SK-MEL-5 (cell line): ENCODE data around the gene RFPL3. TPM values are rescaled to one million over a fixed set of nuclear protein-coding genes. Genes with fewer than 3 reads are reported as not detected.
"Not testable (repeated sequence)": the region's sequence is repeated elsewhere in the genome, so short reads cannot be mapped to it uniquely, and the experiment has no call there.

Source experiments
- DNase-seq: peaks from one replicate; pipeline ENCODE4 v3.0.0-alpha.2; 2016; ENCODE audit warnings: low read depth, low spot score
- in situ Hi-C: cut with HindIII; loops from 2 replicates; pipeline ENCODE4 v1.10.0; 2016; ENCODE audit warnings: low sequenced_read_pairs, high pct_unique_total_duplicates, low pct_unique_long_range_greater_than_20kb
- polyA plus RNA-seq, 2 experiments: library from polyadenylated mRNA; depleted of rRNA; stranded (reverse); fragments of >200 nt; gene quantifications; 2 replicates each; pipeline ENCODE4 v1.2.3, GENCODE V29; 2015
- total RNA-seq: library from RNA; depleted of rRNA; stranded (reverse); fragments of >200 nt; shearing (Covaris generic); gene quantifications from 2 replicates; pipeline ENCODE4 v1.2.3, GENCODE V29; 2014; rRNA removed

RFPL3 gene
- not detected in 2 replicates for total RNA-seq
- polyA plus RNA-seq (2015; cell fraction: cytosol; rRNA removed) = not detected in 2 replicates
- not detected in 2 replicates for polyA plus RNA-seq (2015; cell fraction: nucleus; rRNA removed)

DNA sequence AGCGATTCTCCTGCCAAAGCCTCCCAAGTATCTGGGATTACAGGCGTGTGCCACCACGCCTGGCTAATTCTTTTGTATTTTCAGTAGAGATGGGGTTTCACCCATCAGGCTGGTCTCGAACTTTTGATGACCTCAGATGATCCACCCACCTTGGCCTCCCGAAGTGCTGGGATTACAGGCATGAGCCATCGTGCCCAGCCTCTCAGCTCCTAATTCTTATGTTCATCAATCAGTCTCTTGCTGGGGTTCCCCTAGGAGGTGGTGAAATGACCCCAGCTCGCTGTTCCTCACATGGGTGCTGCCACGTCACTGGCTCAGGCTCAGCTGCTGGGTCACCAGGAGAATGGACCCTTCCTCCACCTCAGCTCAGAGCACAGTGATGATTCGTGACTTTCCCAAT, at the start of gene RFPL3:
TSS of gene RFPL3 (plus strand) at position 301 of the 400 bp plus-strand sequence. CDS start 205 bp downstream, outside the sequence.
- in situ Hi-C loops = not testable (repeated sequence)

DNA sequence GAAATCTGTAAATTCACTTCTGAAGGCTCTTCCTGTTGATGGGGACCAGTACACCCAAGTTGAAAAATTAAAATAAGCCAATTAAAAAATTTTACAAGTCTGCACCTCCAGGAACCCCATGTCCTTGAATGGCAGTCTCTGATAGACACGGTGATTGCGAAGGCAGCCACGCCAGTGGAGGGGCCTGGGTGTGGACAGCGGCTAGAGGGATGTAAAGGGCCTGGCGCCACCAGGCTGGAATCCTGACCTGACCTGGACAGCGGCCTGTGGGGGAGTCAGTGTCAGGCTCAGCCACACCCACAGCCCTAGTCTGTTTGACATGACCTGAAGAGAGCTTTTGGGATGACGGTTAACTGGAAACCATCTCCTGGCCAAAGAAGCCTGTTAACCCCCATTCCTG, 49.5 kb upstream of the RFPL3 start:
- DNase-seq = no peak
- in situ Hi-C loops = no loop called here

More for the DNA sequence above, at the start of gene RFPL3:
- DNase-seq = not testable (repeated sequence)

DNA sequence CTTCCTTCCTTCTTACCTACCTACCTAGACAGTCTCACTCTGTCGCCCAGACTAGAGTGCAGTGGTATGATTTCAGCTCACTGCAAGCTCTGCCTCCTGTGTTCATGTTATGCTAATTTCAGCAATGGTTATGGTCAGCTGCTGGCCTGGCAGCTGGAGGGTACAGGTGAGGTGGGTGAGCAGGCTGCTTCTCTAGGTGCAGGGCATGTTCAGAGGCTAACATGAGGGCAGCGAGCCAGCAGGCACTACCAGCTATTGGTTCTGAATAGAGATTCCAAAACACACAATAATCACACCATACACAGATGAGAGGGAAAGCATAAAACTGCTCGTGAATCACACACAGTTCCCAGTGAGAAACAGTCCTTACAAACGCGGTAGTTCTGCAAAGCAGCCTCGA, 48.7 kb upstream of the RFPL3 start:
- in situ Hi-C loops = no loop called here
- no peak for DNase-seq

DNA sequence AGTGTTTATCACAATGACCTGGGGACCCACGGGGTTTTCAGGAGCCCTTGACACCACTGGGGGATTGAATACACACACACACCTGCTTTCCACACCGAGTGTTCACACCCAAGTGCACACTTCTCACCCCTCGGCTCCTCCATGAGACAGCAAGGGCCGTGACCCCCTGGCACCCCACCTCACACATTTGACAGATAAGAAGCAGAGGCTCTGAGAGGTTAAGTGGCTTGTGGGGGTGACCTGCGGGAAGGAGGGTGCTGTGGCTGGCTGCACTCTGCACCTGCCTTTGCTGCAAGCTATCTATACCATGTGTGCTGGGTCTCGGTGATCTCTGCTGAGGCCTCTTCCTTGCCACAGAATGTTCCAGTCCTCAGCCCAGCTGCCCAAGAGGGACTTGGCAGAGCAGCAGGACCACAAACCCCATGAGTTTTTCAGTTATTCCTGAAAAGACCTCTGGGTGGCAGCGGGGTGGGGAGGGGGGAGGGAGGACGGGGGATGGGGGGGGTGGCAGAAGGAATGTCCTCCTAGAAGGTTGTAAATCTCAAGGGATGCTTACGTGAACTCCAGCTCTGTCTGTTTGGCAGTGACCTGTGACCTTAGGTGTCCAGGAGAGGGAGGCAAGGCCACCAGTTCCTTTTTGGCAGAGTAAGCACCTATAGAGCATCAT, 47.9 kb upstream of the RFPL3 start:
- in situ Hi-C loops = no loop called here
- no peak for DNase-seq

DNA sequence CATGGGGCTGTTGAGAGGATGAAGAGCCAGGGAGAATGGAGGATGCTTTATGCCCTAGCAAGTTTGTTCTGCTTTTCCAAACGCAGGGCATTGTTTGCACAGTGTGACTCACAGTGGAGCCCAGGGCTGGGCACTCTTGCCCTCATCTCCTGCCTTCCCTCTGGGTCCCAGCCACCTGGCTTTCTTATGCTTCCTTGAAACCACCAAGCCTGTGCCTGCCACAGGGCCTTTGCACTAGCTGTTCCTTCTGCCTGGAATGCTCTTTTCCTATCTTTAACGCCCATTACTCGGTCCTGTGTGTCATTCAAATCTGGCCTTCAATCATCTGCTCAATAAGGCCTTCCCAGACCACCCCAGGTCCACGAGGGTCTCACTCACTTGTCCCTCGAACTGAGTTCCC, 46.9 kb upstream of the RFPL3 start:
- no peak for DNase-seq
- in situ Hi-C loops = no loop called here

DNA sequence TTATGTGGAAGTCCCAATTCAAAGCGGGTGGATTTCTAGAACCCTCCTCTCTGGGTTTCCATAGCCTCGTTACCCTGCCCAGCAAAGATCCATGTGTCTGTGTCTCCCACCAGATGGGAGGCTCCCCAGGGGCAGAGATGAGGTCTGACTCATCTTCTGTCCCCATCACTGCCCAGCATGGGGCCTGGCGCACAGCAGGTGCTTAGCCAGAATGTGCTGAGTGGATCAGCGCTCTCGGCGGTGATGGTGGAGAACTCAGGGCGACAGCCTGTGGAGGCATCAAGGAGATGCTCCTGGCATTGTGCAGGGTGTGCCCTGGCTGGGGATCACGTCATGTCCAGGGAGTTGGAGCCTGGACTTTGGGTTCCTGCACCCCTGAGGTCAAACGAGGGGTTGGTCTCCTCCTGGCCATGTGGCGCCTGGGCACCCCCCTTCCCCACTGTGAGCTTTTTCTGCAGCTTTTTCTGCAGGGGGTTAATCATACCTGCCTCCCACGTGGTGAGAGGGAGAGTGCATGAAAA, 46.1 kb upstream of the RFPL3 start:
- DNase-seq = no peak
- in situ Hi-C loops = no loop called here

DNA sequence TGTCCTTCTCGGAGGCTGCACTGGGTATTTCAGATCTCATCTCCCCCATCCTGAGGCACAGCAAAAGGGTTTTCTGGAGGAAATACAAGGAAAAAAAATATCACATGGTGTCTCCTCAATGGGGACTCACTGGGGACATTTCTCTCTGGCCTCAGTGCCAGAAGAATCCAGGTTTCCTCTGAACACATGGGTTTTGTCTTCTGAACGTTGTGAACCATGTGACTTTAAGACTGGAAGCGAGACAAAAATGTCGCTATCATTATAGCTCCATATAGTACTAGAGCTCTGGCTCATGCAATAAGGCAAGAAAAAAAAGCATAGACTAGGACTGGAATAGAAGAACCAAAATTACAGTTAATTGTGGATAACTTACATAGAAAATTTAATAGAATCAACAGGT, 44.9 kb upstream of the RFPL3 start:
- in situ Hi-C loops = no loop called here
- no peak for DNase-seq

DNA sequence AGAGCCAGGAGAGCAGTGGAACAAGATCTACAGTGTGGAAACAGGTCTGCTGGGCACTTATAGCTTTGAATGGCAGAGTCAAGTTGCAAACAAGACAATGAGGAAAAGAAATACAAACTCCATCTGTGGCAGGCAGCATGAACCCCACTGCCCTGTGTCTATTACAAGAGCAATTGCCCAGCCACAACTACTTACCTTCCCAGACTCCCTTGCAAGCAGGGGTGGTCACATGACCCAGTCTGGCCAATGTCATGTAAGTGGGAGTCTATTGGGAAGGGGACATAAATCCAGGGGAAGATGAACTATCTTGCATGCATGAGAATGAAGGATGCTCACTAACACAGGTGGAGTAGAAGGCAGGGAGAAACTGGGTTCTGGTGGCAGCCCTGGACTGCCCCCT, 44.1 kb upstream of the RFPL3 start:
- DNase-seq = no peak
- in situ Hi-C loops = no loop called here

DNA sequence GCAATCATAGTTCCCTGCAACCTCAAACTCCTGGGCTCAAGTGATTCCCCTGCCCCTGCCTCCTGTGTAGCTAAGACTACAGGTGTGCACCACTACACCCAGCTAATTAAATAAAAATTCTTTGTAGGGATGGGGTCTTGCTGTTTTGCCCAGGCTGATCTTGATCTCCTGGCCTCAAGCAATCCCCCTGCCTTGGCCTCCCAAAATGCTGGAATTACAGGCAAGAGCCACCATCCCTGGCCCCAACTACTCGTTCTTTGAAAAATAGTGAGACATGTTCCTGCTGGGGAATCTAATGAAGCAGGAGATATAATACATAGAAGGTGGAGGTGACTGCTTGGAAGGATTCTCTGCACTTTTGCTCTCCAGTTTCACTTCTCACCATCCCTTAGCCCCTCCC, 40.1 kb upstream of the RFPL3 start:
- in situ Hi-C loops = no loop called here
- DNase-seq = no peak

DNA sequence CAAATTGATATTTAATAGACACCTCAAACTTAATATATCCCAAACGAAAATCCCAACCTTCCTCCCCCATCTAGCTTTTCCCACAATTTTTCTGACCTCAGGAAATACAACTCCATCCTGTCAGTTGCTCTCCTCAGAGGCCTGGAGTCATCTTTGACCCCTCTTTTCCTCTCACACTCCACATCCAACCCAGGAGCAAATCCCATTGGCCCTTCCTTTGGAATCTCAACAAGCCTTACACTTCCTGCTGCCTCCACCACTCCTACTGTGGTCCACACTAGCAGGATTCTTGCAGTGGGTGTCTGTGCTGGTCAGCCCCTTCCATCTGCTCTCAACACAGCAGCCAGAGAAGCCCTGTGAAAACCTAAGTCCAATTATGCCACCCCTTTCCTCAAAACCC, 39.3 kb upstream of the RFPL3 start:
- in situ Hi-C loops = no loop called here

DNA sequence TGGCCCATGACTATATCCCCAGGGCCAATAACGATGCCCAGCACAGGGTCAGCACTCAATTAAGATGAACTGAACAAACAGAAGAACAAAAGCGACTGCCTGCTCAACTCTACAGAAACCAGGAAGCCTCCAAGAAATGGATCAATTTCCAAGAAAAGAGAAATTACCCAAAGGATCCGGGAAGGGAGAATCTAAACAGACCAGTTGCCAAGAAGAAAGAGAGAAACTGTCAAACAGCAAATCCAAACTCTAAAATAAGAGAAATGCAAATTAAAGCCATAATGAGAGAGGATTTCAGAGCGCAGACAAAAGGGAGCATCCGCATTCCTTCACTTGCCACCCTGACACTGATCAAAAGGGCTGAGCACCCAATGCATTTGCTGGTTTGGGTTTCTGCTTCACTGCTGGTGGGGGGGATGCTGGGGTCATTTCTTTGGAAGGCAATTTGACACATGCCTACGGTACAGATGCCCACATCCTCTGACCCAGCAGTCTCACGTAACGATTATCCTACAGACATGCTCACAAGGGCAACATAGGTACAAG, 37.7 kb upstream of the RFPL3 start:
- in situ Hi-C loops = no loop called here
- no peak for DNase-seq

More for the DNA sequence above, 39.3 kb upstream of the RFPL3 start:
- no peak for DNase-seq

DNA sequence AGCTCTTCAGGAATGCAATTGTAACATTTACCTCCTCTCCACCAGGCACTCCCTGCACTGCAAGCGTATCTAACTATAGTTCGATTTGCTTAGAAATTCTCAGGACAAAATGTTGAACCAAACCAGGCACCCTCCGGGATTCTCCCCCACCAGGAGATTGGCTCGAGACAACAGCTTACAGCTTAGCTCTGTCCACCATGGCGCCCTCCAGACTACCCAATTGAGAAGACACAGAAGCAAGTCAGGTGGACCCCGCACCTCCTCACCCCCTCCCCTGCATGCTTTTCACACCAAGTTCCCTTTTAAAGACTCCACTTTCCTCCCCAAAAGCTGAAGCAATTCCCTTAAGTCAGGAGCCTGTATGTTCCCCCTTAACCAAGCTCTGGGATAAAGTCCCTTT, 34.7 kb upstream of the RFPL3 start:
- in situ Hi-C loops = no loop called here
- no peak for DNase-seq

DNA sequence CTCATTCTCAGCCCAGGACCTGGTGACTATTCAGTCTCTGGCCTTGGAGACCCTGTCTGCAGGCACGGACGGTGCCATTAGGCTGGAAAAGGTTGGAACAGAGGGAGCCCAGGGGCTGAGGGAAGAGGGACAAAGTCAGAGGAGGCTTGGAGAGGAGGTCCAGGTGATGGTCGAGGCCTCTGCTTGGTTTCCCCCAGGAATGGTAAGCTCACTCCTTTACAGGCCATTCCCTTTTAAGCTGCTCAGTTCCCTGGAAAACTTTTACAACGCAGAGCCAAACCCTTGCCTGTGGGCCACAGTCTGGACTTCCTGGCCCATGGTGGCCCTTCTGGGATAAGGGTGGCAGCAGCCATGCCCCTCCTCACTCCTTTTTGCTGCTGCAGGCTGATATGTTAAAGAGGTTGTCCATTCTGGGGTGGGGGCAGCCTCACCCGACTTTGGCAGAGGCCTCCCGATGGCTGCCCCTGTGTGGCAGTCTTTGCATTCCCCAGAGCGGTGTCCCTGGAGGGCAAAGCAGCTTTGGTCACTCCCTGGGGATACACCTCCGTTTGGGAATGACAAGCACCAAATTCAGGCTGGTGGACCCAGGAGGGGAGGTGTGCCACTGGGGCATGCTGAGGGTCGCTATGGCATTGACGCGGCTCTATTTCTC, 34.0 kb upstream of the RFPL3 start:
- in situ Hi-C loops = no loop called here
- DNase-seq = no peak

DNA sequence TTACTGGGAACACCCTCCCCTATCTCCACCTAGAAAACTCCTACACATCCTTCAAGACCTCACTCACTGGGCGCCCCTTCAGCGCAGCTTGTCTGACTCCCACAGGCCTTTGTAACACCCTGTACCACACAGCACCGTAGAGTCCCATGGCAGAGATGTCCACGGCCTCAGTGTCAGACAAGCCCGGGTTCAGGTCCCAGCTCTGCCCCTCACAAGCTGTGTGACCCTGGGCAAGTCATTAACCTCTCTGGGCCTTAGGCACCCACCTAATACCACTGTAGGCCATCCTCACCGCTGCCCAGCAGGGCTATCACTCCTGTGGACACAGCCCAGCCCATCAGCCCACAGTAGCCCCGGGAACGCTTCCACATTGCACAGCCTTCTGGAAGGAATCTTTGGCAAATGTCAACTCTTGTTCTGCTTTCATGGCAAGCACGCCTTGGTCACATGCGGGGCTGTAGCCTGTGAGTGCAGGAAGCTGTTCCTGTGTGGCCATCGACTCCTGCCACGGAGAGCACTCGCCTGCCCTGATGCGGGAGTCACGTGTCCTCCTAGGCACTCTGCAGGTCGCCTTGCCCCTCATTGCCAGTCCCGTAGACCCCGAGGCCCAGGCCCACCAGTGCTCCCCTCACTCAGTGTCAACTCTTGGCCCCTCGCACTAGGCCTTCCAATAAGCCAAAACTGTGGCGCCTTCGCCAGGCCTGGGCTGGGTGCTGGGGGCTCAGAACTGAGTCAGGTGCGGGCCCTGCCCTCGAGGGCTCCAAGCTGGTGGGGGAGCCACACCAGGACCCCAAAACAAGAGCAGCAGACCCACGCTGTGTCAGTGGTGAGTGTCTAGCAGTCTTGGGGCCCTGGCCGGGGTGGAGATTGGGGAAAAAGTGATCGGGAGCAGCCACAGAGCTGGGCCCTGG, 32.9 kb upstream of the RFPL3 start:
- in situ Hi-C loops = no loop called here
- DNase-seq = no peak

DNA sequence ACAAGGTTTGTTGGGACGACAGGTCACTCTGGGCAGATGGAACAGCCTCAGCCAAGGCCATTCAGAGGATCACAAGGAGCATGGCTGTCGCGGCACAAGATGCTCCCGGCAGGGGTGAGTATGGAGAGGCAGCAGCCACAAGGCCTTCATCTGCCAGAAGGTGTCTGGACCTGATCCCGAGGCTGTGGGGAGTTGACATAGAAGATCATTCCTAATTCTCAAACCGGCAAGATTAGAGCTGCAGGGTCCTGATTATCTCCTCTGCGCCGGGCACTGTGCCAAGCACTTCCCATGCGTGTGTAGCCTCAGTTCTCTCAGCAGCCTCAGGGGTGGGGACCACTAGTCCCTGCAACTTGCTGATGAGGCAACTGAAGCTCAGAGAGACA, 32.3 kb upstream of the RFPL3 start:
- in situ Hi-C loops = no loop called here
- no peak for DNase-seq

DNA sequence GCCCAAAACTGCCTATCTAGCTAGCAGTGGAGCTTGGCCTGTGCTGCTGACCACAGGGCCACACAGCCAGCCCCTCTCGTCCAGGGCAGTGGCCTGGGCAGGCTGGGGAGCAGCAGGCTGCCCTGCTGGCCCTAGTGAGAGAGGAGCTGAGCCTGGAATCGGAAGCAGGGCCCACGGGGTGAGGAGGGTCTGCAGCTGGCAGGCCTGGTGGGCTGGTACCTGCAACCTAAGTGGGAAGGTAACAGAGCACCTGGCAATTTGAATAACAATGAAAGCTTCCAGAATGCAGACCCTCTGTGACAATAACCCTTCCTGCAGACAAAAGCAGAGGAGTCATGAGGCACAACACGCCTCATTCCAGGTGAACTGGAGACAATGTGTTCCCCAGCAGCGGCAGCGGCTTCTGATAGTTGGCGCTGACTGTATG, 31.8 kb upstream of the RFPL3 start:
- DNase-seq = no peak
- in situ Hi-C loops = no loop called here

DNA sequence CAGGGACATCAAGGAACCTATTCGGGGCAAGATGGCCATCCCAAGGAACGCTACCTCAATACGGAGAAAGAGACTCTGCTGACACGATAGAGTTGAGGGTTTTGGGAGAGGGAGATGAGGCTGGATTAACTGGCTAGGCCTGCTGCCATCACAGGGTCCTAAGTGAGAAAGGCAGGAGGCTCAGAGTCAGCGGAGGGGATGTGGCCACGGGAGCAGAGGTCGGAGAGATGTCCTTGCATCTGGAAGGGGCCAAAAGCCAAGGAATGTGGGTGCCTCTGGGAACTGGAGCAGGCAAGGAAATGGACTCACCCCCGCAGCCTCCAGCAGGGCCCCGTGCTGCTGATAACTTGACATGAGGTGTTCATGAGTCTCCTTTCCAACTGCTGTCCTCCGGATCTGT, 31.0 kb upstream of the RFPL3 start:
- DNase-seq = no peak
- in situ Hi-C loops = no loop called here

DNA sequence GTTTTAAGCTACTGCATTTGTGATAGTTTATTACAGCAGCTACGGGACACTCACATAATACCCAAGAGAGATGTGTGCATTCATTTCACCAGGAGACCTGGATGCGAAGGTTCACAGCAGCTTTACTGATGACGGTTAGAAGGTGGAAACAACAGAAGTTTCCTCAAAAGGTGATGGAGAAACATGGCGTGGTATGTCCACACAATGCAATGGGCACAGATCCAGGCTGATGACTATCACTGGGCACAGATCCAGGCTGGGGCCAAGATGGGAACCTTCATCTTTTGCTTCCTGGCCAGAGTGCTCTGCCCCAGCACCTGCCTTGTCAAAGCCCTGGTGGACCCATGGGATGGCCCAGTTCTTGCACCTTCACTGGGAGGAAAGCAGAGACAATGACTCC, 30.6 kb upstream of the RFPL3 start:
- DNase-seq = no peak
- in situ Hi-C loops = no loop called here
